ENCODE data around the gene SDC1.

The SDC1 gene

GRCh38 chr2:20171445-20171977, 53.4 kb downstream of the SDC1 start:
- H3K27ac ChIP-seq: no peak overlapping the region
- TF ChIP-seq POLR2AphosphoS5 (IDR thresholded peaks at IDR 0.05; ENCODE audit: borderline replicate concordance, low read depth, low read length): no peak
- no peak for TF ChIP-seq EZH2 (IDR thresholded peaks at IDR 0.05)
- TF ChIP-seq FOXP2 (optimal IDR thresholded peaks at IDR 0.05; ENCODE audit: control extremely low read depth, extremely low read length, insufficient read depth): no peak
- DNase-seq (ENCODE audit: low read depth, low spot score): no peak

GRCh38 chr2:20170704-20171250, 54.2 kb downstream of the SDC1 start:
- Histone ChIP-seq H3K36me3 (ENCODE audit: insufficient read depth, low read length) (no peaks in the 10 kb centered on the region), H3K9me3 (ENCODE audit: low read depth, low read length) (no peaks in the 10 kb centered on the region), H3K9ac (ENCODE audit: insufficient read length) (no peak overlapping the region), H3K27ac (no peak overlapping the region), H3K4me3 (no peak overlapping the region)
- DNase-seq (ENCODE audit: low read depth, low spot score): no peak
- TF ChIP-seq FOXP2 (optimal IDR thresholded peaks at IDR 0.05; ENCODE audit: control extremely low read depth, extremely low read length, insufficient read depth) (no peak), EZH2 (IDR thresholded peaks at IDR 0.05) (no peak), POLR2AphosphoS5 (IDR thresholded peaks at IDR 0.05; ENCODE audit: borderline replicate concordance, low read depth, low read length) (no peak)

More at GRCh38 chr2:20171445-20171977, 53.4 kb downstream of the SDC1 start:
- Histone ChIP-seq H3K9me3 (ENCODE audit: low read depth, low read length) (no peaks in the 10 kb centered on the region), H3K9ac (ENCODE audit: insufficient read length) (no peak overlapping the region), H3K36me3 (ENCODE audit: insufficient read depth, low read length) (no peaks in the 10 kb centered on the region), H3K4me3 (no peak overlapping the region)

- TF ChIP-seq POLR2AphosphoS5 (IDR thresholded peaks at IDR 0.05; ENCODE audit: borderline replicate concordance, low read depth, low read length) (no peak), EZH2 (IDR thresholded peaks at IDR 0.05) (no peak), FOXP2 (optimal IDR thresholded peaks at IDR 0.05; ENCODE audit: control extremely low read depth, extremely low read length, insufficient read depth) (no peak)
- Histone ChIP-seq H3K4me3 (no peak overlapping the region), H3K9me3 (ENCODE audit: low read depth, low read length) (no peaks in the 10 kb centered on the region), H3K27ac (no peak overlapping the region), H3K36me3 (ENCODE audit: insufficient read depth, low read length) (no peaks in the 10 kb centered on the region), H3K9ac (ENCODE audit: insufficient read length) (no peak overlapping the region)
- DNase-seq (ENCODE audit: low read depth, low spot score): no peak
Measured at GRCh38 chr2:20169796-20170703, 54.9 kb downstream of the SDC1 start.

- Histone ChIP-seq H3K9me3 (ENCODE audit: low read depth, low read length) (no peaks in the 10 kb centered on the region), H3K9ac (ENCODE audit: insufficient read length) (no peak overlapping the region), H3K27ac (no peak overlapping the region), H3K4me3 (no peak overlapping the region), H3K36me3 (ENCODE audit: insufficient read depth, low read length) (no peaks in the 10 kb centered on the region)
- TF ChIP-seq EZH2 (IDR thresholded peaks at IDR 0.05): no peak
- no peak for TF ChIP-seq POLR2AphosphoS5 (IDR thresholded peaks at IDR 0.05; ENCODE audit: borderline replicate concordance, low read depth, low read length)
- no peak for TF ChIP-seq FOXP2 (optimal IDR thresholded peaks at IDR 0.05; ENCODE audit: control extremely low read depth, extremely low read length, insufficient read depth)
- no peak for DNase-seq (ENCODE audit: low read depth, low spot score)
Measured at GRCh38 chr2:20168727-20169696, 55.9 kb downstream of the SDC1 start.

- Histone ChIP-seq H3K36me3 (ENCODE audit: insufficient read depth, low read length) (no peaks in the 10 kb centered on the region), H3K27ac (no peak overlapping the region)
Measured at GRCh38 chr2:20168048-20168726, 56.7 kb downstream of the SDC1 start.

GRCh38 chr2:20167356-20167755, 57.6 kb downstream of the SDC1 start:
- no peak overlapping the region for H3K4me3 ChIP-seq
- H3K36me3 ChIP-seq (ENCODE audit: insufficient read depth, low read length): no peaks in the 10 kb centered on the region
- no peak overlapping the region for H3K27ac ChIP-seq
- TF ChIP-seq EZH2 (IDR thresholded peaks at IDR 0.05) (no peak), FOXP2 (optimal IDR thresholded peaks at IDR 0.05; ENCODE audit: control extremely low read depth, extremely low read length, insufficient read depth) (no peak), POLR2AphosphoS5 (IDR thresholded peaks at IDR 0.05; ENCODE audit: borderline replicate concordance, low read depth, low read length) (no peak)
- no peaks in the 10 kb centered on the region for H3K9me3 ChIP-seq (ENCODE audit: low read depth, low read length)
- no peak for DNase-seq (ENCODE audit: low read depth, low spot score)
- H3K9ac ChIP-seq (ENCODE audit: insufficient read length): no peak overlapping the region

More at GRCh38 chr2:20168048-20168726, 56.7 kb downstream of the SDC1 start:
- Histone ChIP-seq H3K4me3 (no peak overlapping the region), H3K9ac (ENCODE audit: insufficient read length) (no peak overlapping the region), H3K9me3 (ENCODE audit: low read depth, low read length) (no peaks in the 10 kb centered on the region)
- no peak for DNase-seq (ENCODE audit: low read depth, low spot score)
- TF ChIP-seq POLR2AphosphoS5 (IDR thresholded peaks at IDR 0.05; ENCODE audit: borderline replicate concordance, low read depth, low read length) (no peak), FOXP2 (optimal IDR thresholded peaks at IDR 0.05; ENCODE audit: control extremely low read depth, extremely low read length, insufficient read depth) (no peak), EZH2 (IDR thresholded peaks at IDR 0.05) (no peak)

- Histone ChIP-seq H3K27ac (no peak overlapping the region), H3K9ac (ENCODE audit: insufficient read length) (no peak overlapping the region)
Measured at GRCh38 chr2:20165677-20166509, 59.0 kb downstream of the SDC1 start.

More at GRCh38 chr2:20165677-20166509, 59.0 kb downstream of the SDC1 start:
- no peak for DNase-seq (ENCODE audit: low read depth, low spot score)
- TF ChIP-seq POLR2AphosphoS5 (IDR thresholded peaks at IDR 0.05; ENCODE audit: borderline replicate concordance, low read depth, low read length): no peak
- no peak for TF ChIP-seq FOXP2 (optimal IDR thresholded peaks at IDR 0.05; ENCODE audit: control extremely low read depth, extremely low read length, insufficient read depth)
- no peak for TF ChIP-seq EZH2 (IDR thresholded peaks at IDR 0.05)
- Histone ChIP-seq H3K9me3 (ENCODE audit: low read depth, low read length) (no peaks in the 10 kb centered on the region), H3K36me3 (ENCODE audit: insufficient read depth, low read length) (no peaks in the 10 kb centered on the region), H3K4me3 (no peak overlapping the region)

Data from SK-N-MC (cell line).